HepG2 (cell line): ENCODE results near the gene PRR15L. TPM values are rescaled to one million over a fixed set of nuclear protein-coding genes. Genes with fewer than 3 reads are reported as not detected.

Source experiments
- ATAC-seq: fragments of 200-7000 bp; cut with Tn5 transposase; 3 replicates; pipeline ENCODE4 v1.9.1; 2020; ENCODE audit warnings: mild to moderate bottlenecking, moderate library complexity
- BruUV-seq: library from RNA; stranded (reverse); fragments of 400-500 nt; replicated peaks from 2 replicates; lab custom pipeline; 2021; lab: Mats Ljungman, UMichigan
- CTCF ChIA-PET: fragments of 300-600 bp; formaldehyde crosslinking; extraction: SDS; loops from one replicate; lab custom pipeline; 2021; ENCODE audit warnings: low total read pairs, inconsistent platforms, low intra/inter-chr PET ratio; lab: Yijun Ruan, JAX
- POLR2A ChIA-PET: fragments of 350-600 bp; sonication (Branson Sonifier 250); formaldehyde crosslinking; loops from one replicate; lab custom pipeline; 2020; ENCODE audit warnings: antibody characterized with exemption, inconsistent platforms; lab: Yijun Ruan, JAX
- DNase-seq: peaks from one replicate; pipeline ENCODE4 v3.0.0-alpha.2; 2015; ENCODE audit warnings: low spot score
- FAIRE-seq: peaks from 3 replicates; lab custom pipeline; 2011; peaks lifted over from hg19 to GRCh38; lab: Jason Lieb, UNC
- H2AFZ ChIP-seq: one replicate; pipeline ENCODE4 v1.6.1; 2011; ENCODE audit warnings: low read length, inconsistent platforms
- H3K27ac ChIP-seq: fragments of 300-600 bp; 3 replicates; pipeline ENCODE4 v1.8.0; 2011; ENCODE audit warnings: mixed run types, mild to moderate bottlenecking, mixed read lengths, low read length, inconsistent platforms; ENCODE audit not compliant: insufficient read depth; ENCODE audit errors: extremely low read length
- H3K27me3 ChIP-seq, 2 experiments: fragments of 200-600 bp in 1 of 2; 2 replicates in 1 of 2; 3 replicates in 1 of 2; pipeline versions ENCODE4 v1.6.0 to v1.8.0; 2011; ENCODE audit warnings: low read length in 2 of 2, mild to moderate bottlenecking in 2 of 2, moderate library complexity in 2 of 2, inconsistent platforms in 1 of 2; ENCODE audit not compliant: insufficient read depth in 2 of 2, control insufficient read depth in 1 of 2
- H3K36me3 ChIP-seq, 2 experiments: fragments of 200-600 bp in 1 of 2; replicated peaks in 1 of 2; 2 replicates in 1 of 2; 3 replicates in 1 of 2; pipeline versions ENCODE4 v1.5.1 to v1.8.0; 2011; ENCODE audit warnings: low read length in 2 of 2, inconsistent platforms in 1 of 2; ENCODE audit not compliant: insufficient read depth in 2 of 2, control insufficient read depth in 1 of 2
- H3K4me1 ChIP-seq: 2 replicates; pipeline ENCODE4 v1.5.1; 2012; ENCODE audit warnings: low read length, inconsistent platforms; ENCODE audit not compliant: insufficient read depth
- H3K4me2 ChIP-seq: 2 replicates; pipeline ENCODE4 v1.6.0; 2011; ENCODE audit warnings: low read depth, low read length, inconsistent platforms
- H3K4me3 ChIP-seq, 3 experiments: fragments of 200-600 bp in 1 of 3; sonication (generic), shearing (Covaris generic) in 1 of 3; replicated peaks in 1 of 3; 2 replicates each; pipeline ENCODE4 v1.5.1; 2011 to 2016; ENCODE audit warnings: low read length in 3 of 3, inconsistent platforms in 2 of 3, low read depth in 2 of 3, mild to moderate bottlenecking in 2 of 3, control low read depth in 1 of 3, mixed read lengths in 1 of 3; ENCODE audit not compliant: insufficient read depth in 1 of 3
- H3K79me2 ChIP-seq: one replicate; pipeline ENCODE4 v1.6.1; 2011; ENCODE audit warnings: low read length, inconsistent platforms; ENCODE audit not compliant: insufficient read depth
- H3K9ac ChIP-seq: 2 replicates; pipeline ENCODE4 v1.6.0; 2011; ENCODE audit warnings: mild to moderate bottlenecking, low read depth, low read length, inconsistent platforms; ENCODE audit not compliant: insufficient read depth
- H3K9me3 ChIP-seq: 2 replicates; pipeline ENCODE4 v1.5.1; 2012; ENCODE audit warnings: mild to moderate bottlenecking, low read length
- H4K20me1 ChIP-seq: 2 replicates; pipeline ENCODE4 v1.6.0; 2011; ENCODE audit warnings: inconsistent platforms, mild to moderate bottlenecking, low read length, moderate library complexity; ENCODE audit not compliant: insufficient read depth
- AHR ChIP-seq: IDR thresholded peaks from 2 replicates; pipeline ENCODE4 v1.6.1; 2018; ENCODE audit warnings: missing genetic modification reagents, missing compliant biosample characterization
- ARID2 ChIP-seq: sonication (generic); formaldehyde crosslinking; IDR thresholded peaks from 2 replicates; pipeline ENCODE4 v1.8.1; 2022; ENCODE audit warnings: mild to moderate bottlenecking, missing genetic modification reagents, borderline replicate concordance
- BCL6 ChIP-seq: IDR thresholded peaks from 2 replicates; pipeline ENCODE4 v1.6.1; 2016; ENCODE audit warnings: missing genetic modification reagents, missing compliant biosample characterization
- BORCS8-MEF2B ChIP-seq: sonication (generic); formaldehyde crosslinking; IDR thresholded peaks from 2 replicates; pipeline ENCODE4 v1.8.0; 2022; ENCODE audit warnings: mild to moderate bottlenecking, missing genetic modification reagents
- CSRNP1 ChIP-seq: sonication (generic); formaldehyde crosslinking; IDR thresholded peaks from 2 replicates; pipeline ENCODE4 v1.8.1; 2023; ENCODE audit warnings: mild to moderate bottlenecking, missing genetic modification reagents
- MAZ ChIP-seq, 2 experiments: sonication (generic) in 1 of 2; formaldehyde crosslinking in 1 of 2; IDR thresholded peaks; 2 replicates each; pipeline versions ENCODE4 v1.5.0 to v1.6.1; 2012 to 2020; ENCODE audit warnings: low read depth in 2 of 2, mild to moderate bottlenecking in 2 of 2, borderline replicate concordance in 1 of 2, improper control_type of control experiment in 1 of 2, low read length in 1 of 2, missing genetic modification reagents in 1 of 2, moderate library complexity in 1 of 2
- SNAPC5 ChIP-seq: sonication (generic); formaldehyde crosslinking; IDR thresholded peaks from 2 replicates; pipeline ENCODE4 v1.8.1; 2023; ENCODE audit warnings: mild to moderate bottlenecking, missing genetic modification reagents, borderline replicate concordance
- THAP11 ChIP-seq: IDR thresholded peaks from 2 replicates; pipeline ENCODE4 v1.6.1; 2016; ENCODE audit warnings: missing biosample characterization, missing genetic modification reagents
- WIZ ChIP-seq: sonication (generic); formaldehyde crosslinking; IDR thresholded peaks from 2 replicates; pipeline ENCODE4 v1.5.1; 2020; ENCODE audit warnings: mild to moderate bottlenecking, missing genetic modification reagents
- ZMAT3 ChIP-seq: sonication (generic); formaldehyde crosslinking; conservative IDR thresholded peaks from 2 replicates; pipeline ENCODE4 v1.7.0; 2021; ENCODE audit warnings: missing genetic modification reagents
- ZNF354B ChIP-seq: sonication (generic); formaldehyde crosslinking; IDR thresholded peaks from 2 replicates; pipeline ENCODE4 v1.8.0; 2022; ENCODE audit warnings: mild to moderate bottlenecking, missing genetic modification reagents
- ZNF510 ChIP-seq: sonication (generic); formaldehyde crosslinking; IDR thresholded peaks from 2 replicates; pipeline ENCODE4 v1.4.0; 2020; ENCODE audit warnings: low read depth, mild to moderate bottlenecking, missing genetic modification reagents
- ZNF816 ChIP-seq: sonication (generic); formaldehyde crosslinking; IDR thresholded peaks from 2 replicates; pipeline ENCODE4 v1.8.0; 2022; ENCODE audit warnings: missing genetic modification reagents, mild to moderate bottlenecking, borderline replicate concordance
- WGBS: methylation state at CpG from one replicate; pipeline ENCODE4 v1.1.6; 2017; ENCODE audit warnings: low lambda C conversion rate; 5-methylcytosine and 5-hydroxymethylcytosine counted together
- in situ Hi-C: cut with HindIII; loops from 2 replicates; pipeline ENCODE4 v1.10.0; 2017; ENCODE audit warnings: low pct_unique_long_range_greater_than_20kb; ENCODE audit not compliant: extremely low pct_ligation_motif_present
- intact Hi-C: fragments of 100-400 bp; cut with micrococcal nuclease; formaldehyde crosslinking; loops from one replicate; pipeline ENCODE4 v1.10.0; 2022; ENCODE audit not compliant: unreplicated experiment
- polyA plus RNA-seq, 8 experiments: library from polyadenylated mRNA; depleted of rRNA in 3 of 8; stranded (reverse) in 7 of 8; unstranded in 1 of 8; fragments of >200 nt; fragmentation: Illumina TruSeq in 4 of 8; extraction: Trizol in 4 of 8; gene quantifications; 2 replicates each; pipeline versions ENCODE4 v1.2.1 to v1.2.3, GENCODE V29; 2011 to 2016; ENCODE audit warnings: low read depth in 4 of 8, missing spikeins in 1 of 8, mixed read lengths in 1 of 8; ENCODE audit not compliant: insufficient read depth in 1 of 8
- total RNA-seq, 5 experiments: library from RNA; depleted of rRNA; stranded (reverse); fragments of >200 nt; fragmentation: Illumina TruSeq; extraction: Trizol; gene quantifications; 2 replicates each; pipeline ENCODE4 v1.2.3, GENCODE V29; 2016; ENCODE audit warnings: low read depth in 1 of 5

PRR15L gene
- total and polyA plus RNA-seq, 2 of the 13 experiments (the other 11 are each of a cell fraction or from before 2014, with no cell fraction given) = 0.44 to 2.0 TPM

DNA sequence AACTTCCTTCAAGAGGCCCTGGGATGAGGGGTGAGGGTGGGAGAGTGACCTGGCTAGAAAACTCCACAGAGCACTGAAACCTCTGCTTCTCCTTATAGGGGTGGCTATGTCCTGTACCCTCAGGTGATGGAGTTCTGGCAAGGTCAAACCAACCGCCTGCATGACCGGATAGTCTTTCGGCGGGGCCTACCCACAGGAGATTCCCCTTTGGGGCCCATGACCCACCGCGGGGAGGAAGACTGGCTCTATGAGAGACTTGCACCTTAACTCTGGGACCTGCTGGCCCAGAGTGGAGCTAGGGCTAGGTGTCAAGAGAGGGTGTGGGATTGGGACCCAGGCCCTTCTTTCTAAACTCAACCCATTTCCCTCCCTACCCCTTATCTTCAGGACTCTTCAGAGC, 11.2 kb downstream of the PRR15L start:
- peaks cover 20% of the 10 kb centered on the region for H3K79me2 ChIP-seq
- H3K36me3 ChIP-seq = peaks cover 6 to 42% of the 10 kb centered on the region in 2 experiments
- TF ChIP-seq ZNF816 (CRISPR knock-in tag) (peak; percentile 31; the same call in 1 of the 2 replicates), BORCS8-MEF2B (CRISPR knock-in tag) (0 out of 2 replicates have a peak, but pooled peaks have one; percentile 8), MAZ (IDR thresholded peaks at IDR 0.05; ENCODE audit: borderline replicate concordance, low read depth, low read length) (no peak), MAZ (CRISPR knock-in tag; IDR thresholded peaks at IDR 0.05; ENCODE audit: low read depth) (no peak), ZNF510 (CRISPR knock-in tag) (no peak), THAP11 (no peak), AHR (CRISPR knock-in tag) (no peak), BCL6 (CRISPR knock-in tag) (no peak), ARID2 (0 out of 2 replicates have a peak, but pooled peaks have one; percentile 15), ZNF354B (0 out of 2 replicates have a peak, but pooled peaks have one; percentile 22), CSRNP1 (CRISPR knock-in tag) (0 out of 2 replicates have a peak, but pooled peaks have one; percentile 19), SNAPC5 (CRISPR knock-in tag) (0 out of 2 replicates have a peak, but pooled peaks have one; percentile 25), ZMAT3 (CRISPR knock-in tag) (0 out of 2 replicates have a peak, but pooled peaks have one; percentile 43), WIZ (CRISPR knock-in tag) (0 out of 2 replicates have a peak, but pooled peaks have one; percentile 31)
- in situ Hi-C loops (no loop called here), intact Hi-C loops (no loop called here)
- CTCF ChIA-PET = interaction anchor here (1.0 to 1.6 kb wide), 2 partner anchors 10 to 24 kb away, joined by 3 to 11 read pairs; partner anchors contain the start of gene CDK5RAP3
- no peaks in the 10 kb centered on the region for H3K9me3 ChIP-seq
- no peaks in the 10 kb centered on the region for H3K27me3 ChIP-seq
- ATAC-seq = no peak
- H4K20me1 ChIP-seq = no peaks in the 10 kb centered on the region
- 97% methylated on average over 6 of the region's 6 CpGs for WGBS
- H3K4me1 ChIP-seq = peaks cover 95% of the 10 kb centered on the region
- no peak overlapping the region for H3K4me3 ChIP-seq
- H3K4me2 ChIP-seq = peak overlapping the region; percentile 23; the same call in 1 of the 2 replicates
- no TSS peak for BruUV-seq
- peak overlapping the region; percentile 14; the same call in 1 of the 2 replicates for H3K9ac ChIP-seq
- FAIRE-seq = no peak
- no peak for DNase-seq
- H3K27ac ChIP-seq = peak overlapping the region; percentile 55
- POLR2A ChIA-PET = interaction anchor here (1.0 to 2.1 kb wide), 8 partner anchors 10 to 297 kb away, joined by 3 to 31 read pairs (median 6); partner anchors contain the start of genes CDK5RAP3, LRRC46, MRPL10 and NFE2L1
- H2AFZ ChIP-seq = no peak overlapping the region
